Fibroblast of peridontal ligament (primary cell): Measurements from ENCODE around the gene RANGAP1.

ENCODE experiments used
- DNase-seq: peaks from one replicate; pipeline ENCODE4 v3.0.0-alpha.2; 2010; ENCODE audit errors: extremely low read depth

RANGAP1 gene

GRCh38 chr22:41237707-41238569 is 48.0 kb downstream of the RANGAP1 start:
- DNase-seq, result peak; percentile 16

GRCh38 chr22:41237036-41237706 is 48.8 kb downstream of the RANGAP1 start:
- DNase-seq, result no peak

GRCh38 chr22:41234815-41235695 is 50.9 kb downstream of the RANGAP1 start:
- DNase-seq, result no peak

- DNase-seq, result no peak
These were observed 54.6 kb downstream of the RANGAP1 start for GRCh38 chr22:41231369-41231768.

GRCh38 chr22:41230401-41230785 is 55.6 kb downstream of the RANGAP1 start:
- no peak for DNase-seq

GRCh38 chr22:41229730-41230400 is 56.1 kb downstream of the RANGAP1 start:
- no peak for DNase-seq

- no peak for DNase-seq
These were observed 56.8 kb downstream of the RANGAP1 start for GRCh38 chr22:41229215-41229614.

- no peak for DNase-seq
These were observed 59.0 kb downstream of the RANGAP1 start for GRCh38 chr22:41226723-41227655.

- no peak for DNase-seq
These were observed 62.5 kb downstream of the RANGAP1 start for GRCh38 chr22:41223535-41223934.

GRCh38 chr22:41222846-41223507 is 63.0 kb downstream of the RANGAP1 start:
- DNase-seq, result no peak

GRCh38 chr22:41217553-41218157 is 68.3 kb downstream of the RANGAP1 start:
- DNase-seq, result peak; percentile 83

GRCh38 chr22:41216984-41217383 is 69.0 kb downstream of the RANGAP1 start:
- no peak for DNase-seq

GRCh38 chr22:41215926-41216325 is 70.1 kb downstream of the RANGAP1 start:
- DNase-seq, result no peak

GRCh38 chr22:41215409-41215808 is 70.6 kb downstream of the RANGAP1 start:
- no peak for DNase-seq

- DNase-seq, result no peak
These were observed 79.3 kb downstream of the RANGAP1 start for GRCh38 chr22:41206719-41207118.

GRCh38 chr22:41204992-41205900 is 80.7 kb downstream of the RANGAP1 start, which contains the start of gene L3MBTL2:
Gene L3MBTL2 (plus strand): TSS chr22:41205312. CDS start chr22:41205363, 51 bp downstream.
- DNase-seq, result peak; percentile 90

GRCh38 chr22:41204066-41204465 is 81.9 kb downstream of the RANGAP1 start:
- DNase-seq, result no peak

GRCh38 chr22:41203118-41203517 is 82.9 kb downstream of the RANGAP1 start:
- DNase-seq, result no peak
